Kidney (tissue), 22 donors: ENCODE results near the gene OGFOD2. TPM values are rescaled to one million over a fixed set of nuclear protein-coding genes. Genes with fewer than 3 reads are reported as not detected.

ENCODE experiments used
- DNase-seq, 5 donors: peaks; one replicate each; pipeline ENCODE4 v3.0.0-alpha.2; 2013 to 2020
- FAIRE-seq: peaks from 2 replicates; lab custom pipeline; 2012; peaks lifted over from hg19 to GRCh38; lab: Jason Lieb, UNC
- H3K27ac ChIP-seq, 2 donors: one replicate each; pipeline ENCODE4 v1.7.0; 2013; ENCODE audit warnings: low read depth in 2 of 2, low read length in 2 of 2, inconsistent platforms in 1 of 2
- H3K27me3 ChIP-seq: one replicate; pipeline ENCODE4 v1.7.1; 2013; ENCODE audit warnings: low read length, inconsistent platforms; ENCODE audit not compliant: control insufficient read depth, insufficient read depth
- H3K36me3 ChIP-seq, 3 donors: one replicate each; pipeline versions ENCODE4 v1.7.0 to v1.7.1; 2013; ENCODE audit warnings: low read length in 3 of 3, control low read depth in 1 of 3, inconsistent platforms in 1 of 3; ENCODE audit not compliant: insufficient read depth in 3 of 3, control insufficient read depth in 2 of 3
- H3K4me1 ChIP-seq, 3 donors: one replicate each; pipeline versions ENCODE4 v1.7.0 to v1.7.1; 2013; ENCODE audit warnings: low read length in 3 of 3, inconsistent platforms in 1 of 3, low read depth in 1 of 3; ENCODE audit not compliant: control insufficient read depth in 2 of 3, insufficient read depth in 2 of 3
- H3K4me3 ChIP-seq, 3 donors: one replicate each; pipeline versions ENCODE4 v1.7.0 to v1.8.1; 2013; ENCODE audit warnings: low read length in 3 of 3, control low read depth in 1 of 3, inconsistent platforms in 1 of 3
- H3K9ac ChIP-seq, 3 donors: one replicate each; pipeline versions ENCODE4 v1.7.0 to v1.7.1; 2013; ENCODE audit warnings: low read length in 3 of 3, control low read depth in 1 of 3, inconsistent platforms in 1 of 3
- H3K9me3 ChIP-seq, 3 donors: one replicate each; pipeline versions ENCODE4 v1.7.0 to v1.7.1; 2013; ENCODE audit warnings: low read length in 3 of 3, control low read depth in 1 of 3, inconsistent platforms in 1 of 3; ENCODE audit not compliant: control insufficient read depth in 2 of 3, insufficient read depth in 1 of 3
- intact Hi-C: fragments of 100-400 bp; cut with DNase I; formaldehyde crosslinking; loops from one replicate; pipeline ENCODE4 v1.11.1; 2022
- long read RNA-seq, 10 donors: library from polyadenylated mRNA in 1 of 10; unstranded in 1 of 10; transcript quantifications; one replicate each; pipeline ENCODE4 v2.0.0 and lab custom pipeline, GENCODE V29; 2021 to 2026
- polyA plus RNA-seq: library from polyadenylated mRNA; stranded (reverse); fragments of 350-450 nt; fragmentation: Illumina TruSeq; extraction: RNeasy Lipid Tissue Mini Kit (QIAGEN cat#74804); gene quantifications from one replicate; pipeline ENCODE4 v1.2.3, GENCODE V29; 2014; ENCODE audit warnings: low read depth, low replicate concordance; ENCODE audit not compliant: insufficient read depth
- total RNA-seq: library from RNA; stranded (reverse); fragmentation: NEBNext Ultra II Directional; extraction: Animal tissue kit (Norgen Biotek cat#: 25700); gene quantifications from one replicate; pipeline ENCODE4 v1.2.1, GENCODE V29; 2021
- TF ChIP-seq, protein P1 (sequence below): IDR thresholded peaks from 3 replicates; pipeline ENCODE4 v1.5.1; 2012; ENCODE audit warnings: mild to moderate bottlenecking, moderate library complexity, borderline replicate concordance; ENCODE audit not compliant: insufficient read depth; ENCODE audit errors: extremely low read depth
- donor health status: control.
- donor health status: control.
- donor health status: control.
- donor health status: control.
- donor health status: control.
- donor health status: DM: yes; HTN: yes; CAD: no.
- donor health status: Normal renal cell carcinoma (clear cell type).

Gene OGFOD2
- total RNA-seq (22.9 TPM), polyA plus RNA-seq (27.5 TPM)
- long read RNA-seq, donor 1, partial matches to known transcripts, result 0 of 4 reads
- long read RNA-seq, donor 1, other reads (novel, unspliced or antisense), result 0 of 4 reads
- long read RNA-seq, donor 2, transcript OGFOD2-201 (7 exons, 1,780 nt), result major isoform, 6 of 6 reads
- long read RNA-seq, donor 2, partial matches to known transcripts, result 0 of 6 reads
- long read RNA-seq, donor 2, other reads (novel, unspliced or antisense), result 0 of 6 reads
- long read RNA-seq, donor 3, transcript OGFOD2-201 (7 exons, 1,780 nt), result major isoform, 5 of 5 reads
- long read RNA-seq, donor 3, partial matches to known transcripts, result 0 of 5 reads
- long read RNA-seq, donor 3, other reads (novel, unspliced or antisense), result 0 of 5 reads
- long read RNA-seq, donor 4, transcript OGFOD2-201 (7 exons, 1,780 nt), result major isoform, 5 of 5 reads
- long read RNA-seq, donor 4, partial matches to known transcripts, result 0 of 5 reads
- long read RNA-seq, donor 4, other reads (novel, unspliced or antisense), result 0 of 5 reads
- long read RNA-seq, donor 5, result 0 reads
- long read RNA-seq, donor 6, partial matches to known transcripts, result 0 of 2 reads
- long read RNA-seq, donor 6, other reads (novel, unspliced or antisense), result 0 of 2 reads
- long read RNA-seq, donor 7, transcript OGFOD2-201 (7 exons, 1,780 nt), result major isoform, 17 of 35 reads
- long read RNA-seq, donor 7, partial matches to known transcripts, result 6 of 35 reads
- long read RNA-seq, donor 7, other reads (novel, unspliced or antisense), result 8 of 35 reads
- long read RNA-seq, donor 8, partial matches to known transcripts, result 0 of 4 reads
- long read RNA-seq, donor 8, other reads (novel, unspliced or antisense), result 0 of 4 reads
- long read RNA-seq, donor 9, partial matches to known transcripts, result 0 of 3 reads
- long read RNA-seq, donor 9, other reads (novel, unspliced or antisense), result 0 of 3 reads
- long read RNA-seq, donor 10, transcript OGFOD2-201 (7 exons, 1,780 nt), result major isoform, 7 of 9 reads
- long read RNA-seq, donor 10, partial matches to known transcripts, result 0 of 9 reads
- long read RNA-seq, donor 10, other reads (novel, unspliced or antisense), result 0 of 9 reads

DNA sequence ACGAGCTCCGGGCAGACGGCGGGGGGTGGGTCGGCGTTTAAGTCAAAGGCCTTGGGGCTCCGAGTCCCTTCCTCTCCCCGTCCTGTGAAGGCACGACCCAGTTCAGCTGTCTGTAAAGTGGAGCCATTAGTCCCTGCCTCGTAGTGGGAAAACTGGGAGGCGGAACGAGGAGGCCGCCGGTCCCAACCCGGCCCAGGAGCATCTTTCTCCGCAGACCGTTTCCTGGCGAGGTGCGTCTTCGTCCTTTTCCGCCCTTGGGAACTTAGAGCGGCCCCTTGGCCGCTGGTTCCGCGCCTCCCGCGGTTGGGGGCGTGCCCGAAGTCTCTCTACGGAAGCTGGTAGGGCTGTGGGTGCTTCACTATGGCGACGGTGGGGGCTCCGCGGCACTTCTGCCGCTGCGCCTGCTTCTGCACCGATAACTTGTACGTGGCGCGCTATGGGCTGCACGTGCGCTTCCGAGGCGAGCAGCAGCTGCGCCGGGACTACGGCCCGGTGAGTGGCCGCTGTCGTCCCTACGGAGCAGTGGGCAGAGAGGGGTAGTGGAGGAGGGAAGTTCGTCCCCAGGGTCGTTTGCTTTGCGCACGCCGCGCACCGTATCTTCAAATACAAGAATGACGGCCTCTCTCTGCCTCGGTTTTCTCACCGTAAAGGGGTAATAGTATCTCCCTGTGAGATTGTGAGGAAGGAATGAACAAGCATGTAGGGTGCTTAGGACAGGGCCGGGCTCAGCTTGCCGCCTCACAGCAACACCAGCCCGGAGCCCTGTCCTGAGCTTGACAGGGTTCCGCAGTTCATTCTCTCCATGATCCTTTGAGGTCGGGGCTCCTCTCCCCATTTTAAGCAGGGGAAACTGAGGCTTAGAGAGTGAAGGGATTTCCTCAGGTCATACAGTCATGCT lies at the start of gene OGFOD2:
Gene OGFOD2, plus strand, starts transcription at position 353 of the 898 bp plus-strand sequence. Its CDS starts 8 bp downstream, at position 361.
- intact Hi-C loops, result no loop called here
- H3K4me3 ChIP-seq, result peak within 1 kb of the TSS; percentile 91 to 98 (median 96)
- peak within 1 kb of the TSS; percentile 57 to 90 (median 88) for H3K9ac ChIP-seq
- TF ChIP-seq, protein P1, sequence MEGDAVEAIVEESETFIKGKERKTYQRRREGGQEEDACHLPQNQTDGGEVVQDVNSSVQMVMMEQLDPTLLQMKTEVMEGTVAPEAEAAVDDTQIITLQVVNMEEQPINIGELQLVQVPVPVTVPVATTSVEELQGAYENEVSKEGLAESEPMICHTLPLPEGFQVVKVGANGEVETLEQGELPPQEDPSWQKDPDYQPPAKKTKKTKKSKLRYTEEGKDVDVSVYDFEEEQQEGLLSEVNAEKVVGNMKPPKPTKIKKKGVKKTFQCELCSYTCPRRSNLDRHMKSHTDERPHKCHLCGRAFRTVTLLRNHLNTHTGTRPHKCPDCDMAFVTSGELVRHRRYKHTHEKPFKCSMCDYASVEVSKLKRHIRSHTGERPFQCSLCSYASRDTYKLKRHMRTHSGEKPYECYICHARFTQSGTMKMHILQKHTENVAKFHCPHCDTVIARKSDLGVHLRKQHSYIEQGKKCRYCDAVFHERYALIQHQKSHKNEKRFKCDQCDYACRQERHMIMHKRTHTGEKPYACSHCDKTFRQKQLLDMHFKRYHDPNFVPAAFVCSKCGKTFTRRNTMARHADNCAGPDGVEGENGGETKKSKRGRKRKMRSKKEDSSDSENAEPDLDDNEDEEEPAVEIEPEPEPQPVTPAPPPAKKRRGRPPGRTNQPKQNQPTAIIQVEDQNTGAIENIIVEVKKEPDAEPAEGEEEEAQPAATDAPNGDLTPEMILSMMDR, result no peak
- no peaks in the 10 kb centered on the region for H3K27me3 ChIP-seq
- peaks cover 0 to 3% (median 0%) of the 10 kb centered on the region in 3 donors for H3K36me3 ChIP-seq
- H3K9me3 ChIP-seq, result no peaks in the 10 kb centered on the region
- no peak for FAIRE-seq
- peak; percentile 92 to 97 (median 96) for DNase-seq
- peaks cover 0 to 27% (median 13%) of the 10 kb centered on the region in 3 donors for H3K4me1 ChIP-seq
- H3K27ac ChIP-seq, result peak within 1 kb of the TSS; percentile 94 to 99

DNA sequence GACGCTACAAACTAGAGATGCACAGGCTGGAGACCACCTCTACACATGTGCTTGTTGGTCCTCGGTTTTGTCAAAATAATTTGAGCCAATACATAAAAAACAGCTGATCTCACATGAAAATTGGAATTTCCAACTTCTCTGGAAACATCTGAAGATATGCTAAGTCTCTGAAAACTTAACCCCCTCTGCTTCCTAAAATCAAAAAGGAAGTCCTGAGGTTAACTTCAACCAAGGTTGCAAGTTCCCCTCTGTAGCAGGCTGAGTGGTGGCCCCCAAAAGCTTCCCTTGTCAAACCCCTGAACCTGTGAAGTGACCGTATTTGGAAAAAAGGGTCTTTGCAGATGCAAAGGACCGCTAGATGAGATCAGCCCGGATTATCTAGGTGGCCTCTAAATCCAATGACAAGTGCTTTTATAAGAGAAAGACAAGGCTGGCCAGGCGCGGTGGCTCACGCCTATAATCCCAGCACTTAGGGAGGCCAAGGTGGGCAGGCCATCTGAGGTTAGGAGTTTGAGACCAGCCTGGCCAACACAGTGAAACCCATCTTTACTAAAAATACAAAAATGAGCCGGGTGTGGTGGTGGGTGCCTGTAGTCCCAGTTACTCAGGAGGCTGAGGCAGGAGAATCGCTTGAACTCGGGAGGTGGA lies 47.2 kb upstream of the OGFOD2 start:
- Histone ChIP-seq H3K4me1 (no peaks in the 10 kb centered on the region), H3K9ac (no peak overlapping the region), H3K27me3 (no peaks in the 10 kb centered on the region), H3K36me3 (no peaks in the 10 kb centered on the region), H3K27ac (no peak overlapping the region), H3K9me3 (no peaks in the 10 kb centered on the region), H3K4me3 (no peak overlapping the region)
- intact Hi-C loops, result no loop called here
- TF ChIP-seq, protein P1, result no peak
- DNase-seq (no peak), FAIRE-seq (no peak)
